ENCODE data around the gene ATP2C1.

Gene ATP2C1

GRCh38 chr3:130895690-130896488 is 2.0 kb downstream of the ATP2C1 start:
- DNase-seq: no peak

DNA sequence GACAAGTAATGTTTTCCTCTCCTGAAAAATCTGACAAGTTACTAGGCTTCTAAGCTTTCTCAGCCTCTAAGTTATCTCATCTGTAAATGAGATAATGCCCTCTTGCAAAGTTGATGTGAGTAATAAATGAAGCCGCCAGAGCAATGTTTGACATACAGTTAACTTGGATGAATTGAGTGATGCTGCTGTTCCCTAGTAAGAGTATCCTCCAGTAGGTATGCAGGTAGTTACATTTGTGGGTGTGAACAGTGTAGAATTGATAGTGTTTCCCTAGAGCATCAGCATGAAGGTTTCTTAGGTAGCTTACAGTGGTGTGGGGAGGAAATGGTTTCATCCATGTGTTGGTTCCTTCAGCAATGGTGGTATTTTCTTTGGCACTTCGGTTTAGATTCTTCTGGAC is 3.4 kb downstream of the ATP2C1 start:
- no peak for DNase-seq

DNA sequence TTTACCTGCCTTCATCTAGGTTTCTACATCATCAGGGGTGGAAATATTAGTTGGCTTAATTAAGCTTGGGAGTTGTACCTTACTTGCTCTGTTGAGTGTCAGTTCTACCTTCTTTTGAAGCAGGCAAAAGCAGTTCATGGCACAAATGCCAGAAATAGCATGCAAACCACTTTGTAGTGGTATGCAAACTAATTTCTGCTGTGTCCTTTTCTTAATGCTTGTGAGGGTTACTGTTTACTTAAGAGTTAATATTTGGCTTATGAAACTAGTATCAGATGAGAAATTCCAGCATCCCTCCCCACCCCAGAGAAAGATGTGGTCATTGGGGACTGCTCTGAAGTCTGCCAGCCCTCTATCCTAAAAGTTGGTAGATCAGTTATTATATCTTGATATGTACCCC is 7.1 kb downstream of the ATP2C1 start:
- no peak for DNase-seq

- DNase-seq: no peak
Observed at GRCh38 chr3:130901463-130902204, 7.8 kb downstream of the ATP2C1 start.

- DNase-seq: no peak
Observed at GRCh38 chr3:130903412-130903908, 9.6 kb downstream of the ATP2C1 start.

DNA sequence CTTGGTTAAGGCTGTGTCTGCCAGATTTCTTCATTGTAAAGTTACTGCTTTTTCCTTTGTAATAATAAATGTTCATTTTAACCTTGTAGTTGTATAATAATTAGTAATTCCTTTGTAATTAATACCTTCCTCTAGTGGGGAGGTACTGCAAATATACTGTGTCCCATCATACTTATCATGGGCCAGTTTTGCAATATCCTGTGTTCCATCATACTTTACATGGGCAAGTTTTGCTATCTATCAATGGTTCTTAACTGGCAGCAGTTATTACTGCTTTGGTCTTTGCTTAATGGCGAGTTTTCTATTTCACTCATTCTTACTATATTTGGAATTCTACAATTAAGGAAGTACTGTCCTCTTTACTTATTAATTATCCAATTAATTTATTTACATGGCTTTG is 10.6 kb downstream of the ATP2C1 start:
- DNase-seq: no peak

DNA sequence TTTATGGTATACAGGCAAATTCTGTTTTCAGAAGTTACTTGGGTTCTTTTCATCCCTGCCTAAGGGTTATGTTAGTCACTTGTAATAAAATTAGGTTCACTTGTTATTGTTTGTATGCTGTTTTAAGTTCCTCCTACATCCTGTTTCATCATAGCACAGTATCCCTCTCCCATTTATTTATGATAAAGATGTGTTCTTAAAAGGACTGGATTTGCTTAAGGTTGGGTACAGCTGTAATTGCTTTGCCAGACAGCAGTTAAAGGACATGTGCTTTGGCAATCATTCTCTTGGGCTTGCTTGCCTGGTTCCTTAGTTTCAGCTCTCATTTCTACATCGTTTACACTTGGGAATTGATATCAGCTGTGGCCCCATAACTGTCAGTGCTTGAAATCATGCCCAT is 11.7 kb downstream of the ATP2C1 start:
- DNase-seq: no peak

DNA sequence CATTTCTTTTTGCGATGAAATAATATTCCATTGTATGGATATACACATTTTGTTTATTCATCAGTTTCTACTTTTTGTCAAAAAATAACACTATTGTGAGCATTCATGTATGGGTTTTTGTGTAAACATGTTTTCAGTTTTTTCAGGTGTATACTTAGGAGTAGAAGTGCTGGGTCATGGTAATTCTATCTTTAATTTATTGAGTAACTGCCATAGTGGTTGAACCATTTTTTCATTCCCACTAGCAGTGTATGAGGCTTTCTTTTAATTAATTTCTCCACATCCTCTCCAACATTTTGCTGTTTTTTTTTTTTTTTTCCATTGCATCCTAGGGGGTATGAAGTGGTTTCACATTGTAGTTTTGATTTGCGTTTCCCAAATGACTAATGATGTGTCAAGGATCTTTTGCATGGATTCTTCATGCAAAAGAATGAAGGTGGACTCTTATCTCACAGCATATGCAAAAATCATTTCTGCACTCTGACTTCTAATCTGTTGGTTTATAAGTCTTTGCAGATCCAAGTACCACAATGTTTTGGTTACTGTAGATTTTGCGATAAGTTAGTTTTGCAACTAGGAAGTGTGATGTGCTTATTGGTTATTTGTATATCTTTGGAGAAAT is 12.6 kb downstream of the ATP2C1 start:
- no peak for DNase-seq

- DNase-seq: no peak
Observed at GRCh38 chr3:130907500-130907899, 13.6 kb downstream of the ATP2C1 start.

- DNase-seq: no peak
Observed at GRCh38 chr3:130907966-130908365, 14.1 kb downstream of the ATP2C1 start.

DNA sequence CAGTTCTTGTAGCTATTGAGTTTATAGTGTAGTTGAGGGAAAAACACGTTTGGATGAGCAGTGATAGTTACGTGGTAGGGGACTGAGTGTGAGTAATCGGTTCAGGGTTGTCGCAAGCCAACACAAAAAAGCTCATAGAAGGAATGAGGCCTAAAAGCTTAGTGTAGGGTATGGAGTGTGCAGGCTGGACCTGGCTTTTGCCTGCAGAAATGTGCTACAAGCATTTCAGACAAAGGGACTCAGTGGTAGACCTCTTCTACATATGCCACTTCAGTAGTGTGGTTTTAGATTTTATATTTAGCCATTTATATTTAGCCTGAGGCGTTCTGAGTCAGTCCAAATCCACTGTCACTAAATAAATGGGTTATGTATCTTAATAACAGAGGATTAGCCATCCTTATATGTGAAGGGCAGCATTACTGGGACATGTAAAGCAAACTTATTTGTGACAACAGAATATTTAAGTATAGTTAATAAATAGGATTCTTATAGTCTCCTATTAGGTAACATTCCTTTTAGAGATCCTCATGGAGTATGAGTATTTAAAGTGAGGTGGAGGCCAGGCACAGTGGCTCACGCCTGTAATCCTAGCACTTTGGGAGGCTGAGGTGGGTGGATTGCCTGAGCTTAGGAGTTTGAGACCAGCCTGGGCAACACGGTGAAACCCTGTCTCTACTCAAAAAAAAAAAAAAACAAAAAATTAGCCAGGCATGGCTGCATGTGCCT is 21.8 kb downstream of the ATP2C1 start:
- DNase-seq: no peak

DNA sequence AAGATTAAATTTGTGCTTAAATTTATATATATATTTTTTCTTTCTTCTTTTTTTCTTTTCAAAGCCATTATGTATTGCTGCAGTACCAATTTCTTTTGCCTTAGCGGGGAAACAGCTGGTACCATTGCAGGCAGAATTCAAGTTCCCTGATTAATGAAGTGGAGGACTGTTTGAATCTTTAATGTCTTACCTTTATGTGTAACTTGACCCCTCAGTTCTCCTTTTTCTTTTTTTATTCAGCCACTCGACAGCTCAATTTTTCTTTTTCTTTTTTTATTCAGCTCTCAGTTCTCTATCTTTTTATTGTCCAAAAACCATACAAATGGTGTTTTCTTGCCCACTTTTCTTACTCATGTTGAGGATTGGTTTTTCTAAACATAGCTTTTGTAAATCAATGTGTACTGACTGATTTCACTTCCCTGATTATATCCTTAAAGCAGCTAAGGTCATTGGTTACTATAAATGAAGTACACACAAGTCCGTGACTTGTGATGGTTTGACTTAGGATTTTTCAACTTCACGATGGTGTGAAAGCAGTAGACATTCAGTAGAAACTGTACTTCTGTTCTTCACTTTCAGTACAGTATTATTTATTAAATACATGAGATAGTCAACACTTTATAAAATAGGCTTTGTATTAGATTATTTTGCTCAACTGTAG is 22.8 kb downstream of the ATP2C1 start:
- DNase-seq: no peak

GRCh38 chr3:130918328-130918727 is 24.4 kb downstream of the ATP2C1 start:
- DNase-seq: no peak

- no peak for DNase-seq
Observed at GRCh38 chr3:130925628-130926027, 31.7 kb downstream of the ATP2C1 start.

DNA sequence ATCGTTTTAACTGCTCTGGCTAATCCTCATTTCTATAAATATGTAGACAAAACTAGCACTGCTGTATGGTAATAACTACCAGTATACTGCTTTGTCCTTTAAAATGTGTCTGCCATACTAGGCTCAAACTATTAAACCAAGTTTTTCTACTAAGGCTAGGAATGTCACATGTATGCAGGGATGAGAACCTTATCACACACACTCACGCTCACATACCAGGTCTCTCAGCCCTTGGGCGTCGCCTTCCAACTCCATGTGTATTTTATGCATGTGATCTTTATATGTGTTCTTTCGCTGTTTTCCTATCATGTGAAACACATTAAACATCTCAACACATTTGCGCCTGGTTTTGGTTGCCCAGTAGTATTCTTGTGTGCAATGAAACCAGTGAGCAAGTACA is 32.6 kb downstream of the ATP2C1 start:
- no peak for DNase-seq

GRCh38 chr3:130929804-130930203 is 35.9 kb downstream of the ATP2C1 start:
- DNase-seq: no peak

GRCh38 chr3:130932979-130933378 is 39.1 kb downstream of the ATP2C1 start:
- no peak for DNase-seq

DNA sequence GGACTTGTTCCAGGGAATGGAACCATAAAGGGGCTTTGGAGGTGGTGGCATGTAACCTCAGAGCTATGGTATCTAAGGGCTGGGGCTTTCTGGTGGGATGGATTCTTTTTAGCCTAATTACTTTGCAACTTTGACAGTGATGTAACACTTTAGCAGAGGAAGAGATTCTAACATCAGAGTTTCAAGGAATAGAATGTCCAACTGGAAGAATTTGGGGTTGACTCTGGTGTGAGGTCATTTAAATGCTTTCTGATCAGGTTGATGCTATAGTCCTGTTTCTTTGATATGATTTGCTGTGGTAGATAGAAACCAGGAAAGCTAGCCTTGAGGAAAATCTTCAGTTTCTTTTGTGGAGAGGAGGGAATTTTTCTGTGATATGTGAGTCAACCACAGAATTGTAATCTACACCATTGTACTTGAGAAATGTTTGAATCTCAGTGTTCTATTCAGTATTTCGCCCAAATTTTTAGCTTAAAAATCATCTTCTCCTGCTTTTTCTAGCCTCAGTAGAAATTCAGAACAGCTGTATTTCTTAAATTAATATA is 40.0 kb downstream of the ATP2C1 start:
- no peak for DNase-seq

GRCh38 chr3:130934442-130935089 is 40.7 kb downstream of the ATP2C1 start:
- DNase-seq: no peak

GRCh38 chr3:130935761-130936492 is 42.0 kb downstream of the ATP2C1 start:
- no peak for DNase-seq

DNA sequence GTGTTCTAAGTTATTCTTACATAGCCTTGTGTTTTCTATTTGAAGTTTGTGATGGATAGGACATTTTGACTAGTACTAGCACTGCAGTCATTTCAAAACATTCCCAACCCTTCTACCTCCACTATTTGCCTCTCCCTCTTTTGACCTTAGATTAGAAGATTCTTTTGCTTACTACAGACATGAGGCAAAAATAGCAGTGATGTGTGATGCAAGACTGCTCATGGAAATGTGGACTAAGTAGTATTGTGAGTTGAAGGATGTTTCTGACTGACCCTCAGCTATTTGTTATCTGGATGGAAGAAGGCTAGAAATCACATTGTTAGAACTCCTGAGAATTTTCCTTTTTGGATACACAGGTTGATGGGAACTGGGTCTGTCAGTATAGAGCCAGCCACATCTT is 45.9 kb downstream of the ATP2C1 start:
- DNase-seq: no peak

Measured in amniotic stem cell (primary cell).